Measurements from ENCODE around the gene MOBP.

MOBP gene

DNA sequence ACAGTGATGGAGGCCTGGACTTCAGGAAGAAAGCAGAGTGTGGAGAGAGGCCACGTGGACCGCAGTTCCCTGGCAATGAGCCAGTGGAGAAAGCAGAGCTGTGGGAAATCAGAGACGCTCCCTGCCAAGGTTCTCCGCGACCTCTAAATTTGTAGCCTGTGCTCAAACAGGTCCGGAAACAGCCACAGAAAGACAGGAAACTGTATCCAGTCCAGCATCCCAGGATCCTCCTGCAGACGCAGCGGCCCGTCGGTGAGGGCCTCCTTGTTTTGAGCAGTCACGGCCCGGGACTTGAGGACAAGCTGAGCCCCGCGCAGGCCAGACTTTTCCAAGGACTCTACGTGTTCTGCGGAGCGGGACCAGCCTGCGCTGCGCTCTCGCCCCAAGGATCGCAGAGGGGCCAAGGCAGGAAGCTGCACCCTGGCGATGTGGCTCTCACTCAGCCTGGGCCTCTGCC lies 38.7 kb upstream of the MOBP start:
- TF ChIP-seq CTCF (IDR thresholded peaks at IDR 0.05; ENCODE audit: low read depth, low read length, missing control alignments), result no peak
- no peak for DNase-seq (ENCODE audit: extremely low read depth, low read depth)

DNA sequence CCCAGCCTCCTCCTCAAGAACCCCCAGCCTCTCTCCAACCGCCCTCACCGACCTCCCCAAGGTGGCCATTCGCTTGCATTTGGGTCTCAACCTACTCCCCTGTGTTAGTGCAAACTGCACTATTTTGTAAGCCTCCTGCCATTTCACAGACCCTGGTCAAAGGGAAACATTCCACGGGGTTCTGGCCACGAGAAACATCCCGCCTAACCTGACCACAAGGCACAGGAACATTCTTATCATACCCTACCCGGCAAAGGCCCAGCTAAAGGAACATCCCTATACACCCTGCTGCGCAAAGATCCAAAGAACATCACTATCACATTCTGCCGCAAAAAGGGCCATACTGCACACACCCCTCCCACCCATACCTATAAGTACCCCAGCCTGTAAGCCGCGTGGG lies 38.0 kb upstream of the MOBP start:
- DNase-seq (ENCODE audit: extremely low read depth, low read depth), result no peak
- H3K4me3 ChIP-seq (replicated peaks; ENCODE audit: low read depth, low read length), result no peak overlapping the region
- TF ChIP-seq CTCF (IDR thresholded peaks at IDR 0.05; ENCODE audit: low read depth, low read length, missing control alignments), result no peak

More for the DNA sequence above, 38.7 kb upstream of the MOBP start:
- no peak overlapping the region for H3K4me3 ChIP-seq (replicated peaks; ENCODE audit: low read depth, low read length)

GRCh38 chr3:39432342-39432741 lies 35.1 kb upstream of the MOBP start:
- no peak for DNase-seq (ENCODE audit: extremely low read depth, low read depth)
- TF ChIP-seq CTCF (IDR thresholded peaks at IDR 0.05; ENCODE audit: low read depth, low read length, missing control alignments), result no peak

GRCh38 chr3:39433642-39434041 lies 33.8 kb upstream of the MOBP start:
- no peak for TF ChIP-seq CTCF (IDR thresholded peaks at IDR 0.05; ENCODE audit: low read depth, low read length, missing control alignments)
- H3K4me3 ChIP-seq (replicated peaks; ENCODE audit: low read depth, low read length), result no peak overlapping the region
- no peak for DNase-seq (ENCODE audit: extremely low read depth, low read depth)

More at GRCh38 chr3:39432342-39432741, 35.1 kb upstream of the MOBP start:
- no peak overlapping the region for H3K4me3 ChIP-seq (replicated peaks; ENCODE audit: low read depth, low read length)

- DNase-seq (ENCODE audit: extremely low read depth, low read depth), result no peak
- no peak overlapping the region for H3K4me3 ChIP-seq (replicated peaks; ENCODE audit: low read depth, low read length)
- no peak for TF ChIP-seq CTCF (IDR thresholded peaks at IDR 0.05; ENCODE audit: low read depth, low read length, missing control alignments)
Measured at GRCh38 chr3:39434574-39434973, 32.9 kb upstream of the MOBP start.

DNA sequence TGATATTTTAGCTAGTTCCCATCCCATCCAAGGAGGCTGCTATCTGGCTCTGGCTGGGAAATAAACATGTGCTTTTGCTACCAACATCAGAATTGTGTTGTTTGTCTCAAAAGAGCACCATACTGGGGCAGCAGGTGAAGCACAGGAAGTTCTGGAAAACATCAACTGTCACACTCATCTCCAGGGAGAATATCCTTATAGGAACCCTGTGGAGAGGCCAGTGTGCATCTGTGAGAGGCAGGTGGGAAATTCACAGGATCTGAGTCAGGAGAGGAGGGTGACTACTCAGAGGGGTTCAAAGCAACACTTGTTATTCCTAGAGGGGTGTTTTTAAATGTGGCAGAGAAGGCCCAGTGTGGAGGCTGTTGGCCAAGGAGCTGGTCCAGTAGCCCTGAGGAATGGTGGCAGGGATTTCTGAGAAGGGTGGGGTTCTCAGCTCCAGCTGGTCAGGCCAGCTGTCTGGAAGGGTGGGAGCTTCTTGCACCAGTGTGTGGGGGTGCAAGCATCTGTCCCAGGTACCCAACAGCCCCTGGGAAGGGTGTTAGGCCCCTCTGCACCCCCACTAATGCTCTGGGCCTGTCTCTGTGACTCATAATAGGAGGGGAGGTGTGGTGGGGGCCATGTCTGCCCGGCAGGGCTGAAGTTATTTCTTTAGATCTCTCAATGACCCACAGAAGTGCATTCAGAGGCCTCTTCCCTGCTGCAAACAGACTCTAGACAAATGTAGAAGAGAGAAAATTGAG lies 32.3 kb upstream of the MOBP start:
- DNase-seq (ENCODE audit: extremely low read depth, low read depth), result no peak
- TF ChIP-seq CTCF (IDR thresholded peaks at IDR 0.05; ENCODE audit: low read depth, low read length, missing control alignments), result no peak
- no peak overlapping the region for H3K4me3 ChIP-seq (replicated peaks; ENCODE audit: low read depth, low read length)

DNA sequence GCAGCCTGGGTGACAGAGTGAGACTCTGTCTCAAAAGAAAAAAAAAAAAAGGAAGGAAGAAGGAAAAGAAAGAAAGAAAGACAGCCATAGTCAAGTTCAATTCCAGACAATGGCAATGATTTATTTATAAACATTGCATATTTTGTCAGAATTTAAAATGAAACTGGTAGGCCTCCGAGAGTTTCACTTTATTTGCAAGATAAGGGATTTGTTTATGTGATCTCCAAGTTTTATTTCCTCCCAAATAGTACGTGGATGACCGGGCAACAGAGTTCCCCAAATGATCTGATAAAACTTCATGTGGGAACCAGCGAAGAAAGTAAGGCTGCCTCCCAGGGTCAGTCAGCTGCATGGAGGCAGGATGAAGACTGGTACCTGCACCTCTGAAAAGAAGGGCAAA lies 28.6 kb upstream of the MOBP start:
- no peak overlapping the region for H3K4me3 ChIP-seq (replicated peaks; ENCODE audit: low read depth, low read length)
- TF ChIP-seq CTCF (IDR thresholded peaks at IDR 0.05; ENCODE audit: low read depth, low read length, missing control alignments), result no peak
- no peak for DNase-seq (ENCODE audit: extremely low read depth, low read depth)

Data from HFF-Myc (cell line).